Lower leg skin (tissue), 4 donors: ENCODE data around the gene CENPB. TPM values are rescaled to one million over a fixed set of nuclear protein-coding genes. Genes with fewer than 3 reads are reported as not detected.
"Not testable (repeated sequence)": the region's sequence is repeated elsewhere in the genome, so short reads cannot be mapped to it uniquely, and the experiment has no call there.

ENCODE experiments used
- DNase-seq, 2 donors: peaks; one replicate each; pipeline ENCODE4 v3.0.0-alpha.2; 2019; ENCODE audit warnings: low spot score in 2 of 2
- H3K4me3 ChIP-seq: fragments of 200-600 bp; sonication (generic); 2 replicates; pipeline ENCODE4 v1.5.1; 2017; ENCODE audit warnings: mild to moderate bottlenecking, low read depth; ENCODE audit not compliant: poor library complexity, severe bottlenecking
- CTCF ChIP-seq, 3 donors: fragments of 450-650 bp; IDR thresholded peaks; one replicate each; pipeline ENCODE4 v1.5.1; 2016; ENCODE audit warnings: antibody characterized with exemption in 3 of 3, mild to moderate bottlenecking in 3 of 3, moderate library complexity in 2 of 3
- POLR2A ChIP-seq, 2 donors: fragments of 450-650 bp; IDR thresholded peaks; one replicate each; pipeline ENCODE4 v1.6.1; 2016 to 2017; ENCODE audit warnings: antibody characterized with exemption in 2 of 2, mild to moderate bottlenecking in 1 of 2, moderate library complexity in 1 of 2
- WGBS, 2 donors: methylation state at CpG; one replicate each; pipeline ENCODE4 v1.1.5; 2018; 5-methylcytosine and 5-hydroxymethylcytosine counted together
- intact Hi-C: fragments of 100-400 bp; cut with DNase I; formaldehyde crosslinking; loops from one replicate; pipeline ENCODE4 v1.15.0; 2023; ENCODE audit warnings: low total_unique reads
- total RNA-seq, 4 donors: library from RNA; depleted of rRNA; stranded (reverse); fragments of >200 nt; gene quantifications; one replicate each; pipeline ENCODE4 v1.1.0, GENCODE V29; 2016

CENPB gene
- total RNA-seq, 4 donors from 2014 or later = 94.4 to 109 (median 99.8) TPM

DNA sequence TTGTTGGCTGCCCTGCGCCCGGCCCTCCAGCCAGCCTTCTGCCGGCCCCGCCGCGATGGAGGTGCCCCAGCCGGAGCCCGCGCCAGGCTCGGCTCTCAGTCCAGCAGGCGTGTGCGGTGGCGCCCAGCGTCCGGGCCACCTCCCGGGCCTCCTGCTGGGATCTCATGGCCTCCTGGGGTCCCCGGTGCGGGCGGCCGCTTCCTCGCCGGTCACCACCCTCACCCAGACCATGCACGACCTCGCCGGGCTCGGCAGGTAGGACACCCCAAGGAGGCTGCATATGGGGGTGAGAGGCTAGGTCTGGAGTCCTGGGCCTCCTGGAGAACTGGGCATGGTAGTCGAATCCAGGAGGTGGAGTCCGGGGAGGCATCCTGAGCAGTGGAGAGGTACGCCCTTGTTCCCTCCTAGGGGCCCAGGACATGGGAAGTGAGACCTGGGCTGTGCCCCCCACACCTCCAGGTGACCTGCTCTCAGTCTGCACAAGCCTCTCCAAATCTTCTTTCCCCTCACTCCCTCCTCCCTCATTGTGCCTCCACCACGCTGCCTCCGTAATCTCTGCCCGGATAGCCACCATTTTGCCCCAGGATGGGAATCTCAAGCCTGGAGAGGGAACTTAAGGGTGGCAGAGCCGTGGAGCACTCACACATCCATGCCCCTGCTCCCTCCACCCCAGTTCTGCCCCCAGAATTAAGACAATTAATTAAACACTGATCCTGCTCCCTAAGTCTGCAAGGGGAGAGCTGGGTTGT lies 10.1 kb upstream of the CENPB start:
- intact Hi-C loops = no loop called here
- TF ChIP-seq POLR2A (IDR thresholded peaks at IDR 0.05) (no peak), CTCF (IDR thresholded peaks at IDR 0.05) (no peak)
- no peak for DNase-seq
- H3K4me3 ChIP-seq = peak overlapping the region; percentile 8
- 39 to 45% methylated on average over 6 to 7 of the region's 33 CpGs for WGBS, 2 donors

GRCh38 chr20:3795511-3796468 lies 9.2 kb upstream of the CENPB start, which contains the start of gene CDC25B:
CDC25B (plus strand) TSS chr20:3796310; CDS start chr20:3796532, 222 bp downstream.
- peak; percentile 94 to 99 for DNase-seq
- peak within 1 kb of the TSS; percentile 61 for H3K4me3 ChIP-seq
- intact Hi-C loops = no loop called here
- 1% methylated on average over 40 to 55 of the region's 69 CpGs for WGBS, 2 donors
- TF ChIP-seq CTCF (IDR thresholded peaks at IDR 0.05) (peak in 1 of 3 donors; percentile 62), POLR2A (IDR thresholded peaks at IDR 0.05) (no peak)

DNA sequence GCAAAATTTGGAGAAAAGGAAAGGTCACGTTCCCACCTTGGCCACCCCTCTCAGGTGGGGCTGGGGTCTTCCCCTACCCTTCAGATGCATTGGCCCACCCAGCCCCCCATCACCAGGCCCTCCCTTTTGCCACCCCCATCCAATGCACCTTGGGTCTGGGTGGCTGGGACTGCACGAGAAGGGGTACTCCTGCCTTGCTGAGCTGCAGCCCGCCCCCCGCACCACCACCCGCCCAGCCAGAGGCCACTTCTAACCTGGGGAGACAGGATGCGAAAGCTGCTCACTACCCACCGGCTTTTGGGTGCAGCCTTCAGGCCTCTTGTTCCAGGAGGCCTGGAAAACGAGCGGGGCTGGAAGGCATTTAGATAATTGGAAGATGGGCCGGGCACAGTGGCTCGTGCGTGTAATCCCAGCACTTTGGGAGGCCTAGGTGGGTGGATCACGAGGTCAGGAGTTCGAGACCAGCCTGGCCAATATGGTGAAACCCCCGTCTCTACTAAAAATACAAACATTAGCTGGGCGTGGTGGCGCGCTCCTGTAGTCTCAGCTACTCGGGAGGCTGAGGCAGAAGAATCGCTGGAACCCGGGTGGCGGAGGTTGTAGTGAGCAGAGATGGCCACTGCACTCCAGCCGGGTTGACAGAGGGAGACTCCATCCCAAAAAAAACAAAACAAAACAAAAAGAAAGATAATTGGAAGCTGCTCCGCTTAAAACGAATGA lies 8.3 kb upstream of the CENPB start:
- DNase-seq = no peak
- H3K4me3 ChIP-seq = no peak overlapping the region
- no peak for TF ChIP-seq POLR2A (IDR thresholded peaks at IDR 0.05)
- no peak for TF ChIP-seq CTCF (IDR thresholded peaks at IDR 0.05)
- intact Hi-C loops = no loop called here
- 82 to 84% methylated on average over 25 of the region's 25 CpGs for WGBS, 2 donors

GRCh38 chr20:3794168-3794567 lies 7.6 kb upstream of the CENPB start:
- H3K4me3 ChIP-seq, DNase-seq, intact Hi-C loops: not testable (repeated sequence)
- WGBS, 2 donors = 82 to 93% methylated on average over 1 of the region's 3 CpGs

GRCh38 chr20:3789201-3789600 lies 2.7 kb upstream of the CENPB start:
- H3K4me3 ChIP-seq, DNase-seq, intact Hi-C loops: not testable (repeated sequence)
- 93 to 95% methylated on average over 4 of the region's 4 CpGs for WGBS, 2 donors

DNA sequence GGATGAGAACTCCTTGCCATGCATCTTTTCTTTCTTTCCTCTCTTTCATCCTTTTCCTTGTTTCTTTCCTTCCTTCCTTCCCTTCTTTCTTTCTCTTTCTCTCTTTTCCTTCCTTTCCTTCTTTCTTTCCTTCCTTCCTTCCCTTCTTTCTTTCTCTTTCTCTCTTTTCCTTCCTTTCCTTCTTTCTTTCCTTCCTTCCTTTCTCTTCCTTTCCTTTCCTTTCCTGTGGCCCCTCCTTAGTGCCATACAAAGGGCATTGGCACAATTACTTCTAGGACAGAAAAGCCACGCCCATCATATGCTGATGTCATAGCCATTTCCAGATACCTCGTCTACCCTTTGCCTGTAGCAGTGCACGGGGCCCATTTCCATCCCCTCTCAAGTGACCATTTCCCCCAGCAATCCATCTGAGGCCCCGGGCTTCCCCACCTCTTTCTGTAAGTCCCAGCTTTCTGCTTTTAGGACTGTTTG lies 2.2 kb upstream of the CENPB start:
- 45 to 51% methylated on average over 4 of the region's 4 CpGs for WGBS, 2 donors
- TF ChIP-seq CTCF (IDR thresholded peaks at IDR 0.05) (no peak), POLR2A (IDR thresholded peaks at IDR 0.05) (no peak)
- H3K4me3 ChIP-seq = no peak overlapping the region
- intact Hi-C loops = no loop called here
- no peak for DNase-seq
